ENCODE results near the gene TSC22D1.

Gene TSC22D1

DNA sequence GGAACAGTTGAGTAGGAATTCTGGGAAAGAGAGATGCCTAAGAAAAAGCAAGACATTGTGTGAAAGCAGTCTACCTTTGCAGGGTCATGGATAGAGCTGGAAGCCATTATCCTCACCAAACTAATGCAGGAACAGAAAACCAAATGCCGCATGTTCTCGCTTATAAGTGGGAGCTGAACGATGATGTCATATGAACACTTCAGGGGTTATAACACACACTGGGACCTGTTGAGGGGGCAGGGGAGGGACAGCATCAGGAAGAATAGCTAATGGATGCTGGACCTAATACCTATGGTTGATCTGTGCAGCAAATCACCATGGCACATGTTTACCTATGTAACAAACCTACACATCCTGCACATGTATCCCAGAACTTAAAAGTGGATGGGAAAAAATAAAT is 69.9 kb downstream of the TSC22D1 start:
- no peak overlapping the region for H3K4me3 ChIP-seq (ENCODE audit: low read length)
- TF ChIP-seq ZNF274 (IDR thresholded peaks at IDR 0.05; ENCODE audit: low read depth, low read length): no peak

- TF ChIP-seq ZNF274 (IDR thresholded peaks at IDR 0.05; ENCODE audit: low read depth, low read length): no peak
- no peak overlapping the region for H3K4me3 ChIP-seq (ENCODE audit: low read length)
Observed at GRCh38 chr13:44504116-44504515, 72.0 kb downstream of the TSC22D1 start.

DNA sequence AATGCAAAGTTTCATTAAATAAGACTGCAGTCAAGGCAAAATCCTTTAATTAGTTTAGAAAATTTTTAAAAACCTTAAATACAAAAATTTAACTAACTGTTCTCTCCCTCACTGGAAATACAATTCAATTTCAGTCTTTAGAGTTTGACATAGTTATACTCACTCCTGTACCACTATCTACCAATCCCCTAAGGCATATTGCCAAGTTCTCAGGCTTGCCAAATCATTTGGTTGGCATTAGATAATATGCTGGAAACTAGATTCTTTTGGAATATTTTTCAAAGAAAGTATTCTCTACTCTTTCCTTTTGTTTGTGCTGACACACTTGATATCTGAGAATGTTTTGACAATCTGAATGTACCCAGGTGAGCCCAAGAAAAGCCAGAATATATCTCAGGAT is 77.2 kb downstream of the TSC22D1 start:
- H3K4me3 ChIP-seq (ENCODE audit: low read length): no peak overlapping the region
- TF ChIP-seq ZNF274 (IDR thresholded peaks at IDR 0.05; ENCODE audit: low read depth, low read length): no peak

DNA sequence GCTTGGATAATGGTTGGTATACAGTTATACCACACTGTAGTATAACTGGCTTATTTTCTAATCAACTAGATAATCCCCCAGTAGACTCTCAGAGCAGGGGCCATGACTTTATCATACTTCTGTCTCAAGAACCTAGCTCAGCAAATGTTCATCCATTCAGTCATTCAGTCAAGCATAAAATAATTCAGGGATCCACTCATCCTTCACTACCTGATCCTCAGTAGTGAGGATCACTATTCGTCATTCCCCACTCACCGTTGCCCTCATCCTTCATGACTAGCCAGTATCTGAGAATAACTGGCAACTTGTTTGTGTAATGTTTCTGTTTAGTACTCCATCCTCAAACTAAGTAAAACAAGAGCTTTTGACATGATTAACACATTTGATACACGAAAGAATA is 77.6 kb downstream of the TSC22D1 start:
- no peak for TF ChIP-seq ZNF274 (IDR thresholded peaks at IDR 0.05; ENCODE audit: low read depth, low read length)
- H3K4me3 ChIP-seq (ENCODE audit: low read length): no peak overlapping the region

DNA sequence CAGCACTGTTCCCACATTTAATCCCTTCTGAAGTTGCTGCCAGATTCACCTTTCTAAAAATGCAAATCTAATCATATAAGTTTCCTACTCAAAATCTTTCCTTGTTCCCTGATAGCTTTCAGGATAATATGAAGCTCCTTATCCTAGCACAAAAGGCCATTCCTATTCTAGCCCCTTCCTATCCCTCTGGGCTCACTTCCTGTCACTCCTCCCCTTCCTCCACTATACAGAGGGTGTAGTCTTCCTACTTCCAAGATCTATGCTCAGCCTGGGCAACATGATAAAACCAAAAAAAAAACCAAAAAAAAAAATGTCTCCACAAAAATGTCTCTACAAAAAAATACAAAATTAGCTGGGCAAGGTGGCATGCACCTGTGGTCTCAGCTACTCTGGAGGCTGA is 78.3 kb downstream of the TSC22D1 start:
- H3K4me3 ChIP-seq (ENCODE audit: low read length): no peak overlapping the region
- TF ChIP-seq ZNF274 (IDR thresholded peaks at IDR 0.05; ENCODE audit: low read depth, low read length): no peak

DNA sequence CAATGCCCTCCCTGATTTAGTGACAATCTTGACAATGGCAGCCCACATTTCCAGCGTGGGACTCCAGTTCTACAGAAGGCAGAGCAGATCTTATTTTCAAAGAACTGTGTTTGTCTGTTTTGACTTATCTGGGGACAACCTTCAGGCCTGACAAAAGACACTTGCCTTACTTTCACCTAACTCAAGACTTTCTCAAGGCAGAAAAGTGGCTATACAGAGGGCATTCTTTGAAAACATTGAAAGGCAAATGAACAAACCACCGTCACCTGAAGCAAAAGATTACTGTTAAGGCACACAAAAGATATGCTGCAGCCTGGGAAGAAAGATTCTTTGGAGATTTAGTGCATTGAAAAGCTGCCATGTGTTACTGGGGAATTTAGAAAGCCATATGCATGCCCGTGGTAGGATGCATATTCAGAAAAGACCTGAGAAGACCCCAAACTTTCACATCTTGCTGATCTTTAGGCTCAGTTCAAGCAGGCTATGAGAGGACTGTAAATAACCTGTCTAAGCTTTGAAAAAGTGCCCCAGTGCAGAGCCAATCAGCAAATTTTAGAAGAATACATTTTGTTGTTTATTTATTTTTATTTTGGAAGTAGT is 82.8 kb downstream of the TSC22D1 start:
- no peak overlapping the region for H3K4me3 ChIP-seq (ENCODE audit: low read length)
- no peak for TF ChIP-seq ZNF274 (IDR thresholded peaks at IDR 0.05; ENCODE audit: low read depth, low read length)

DNA sequence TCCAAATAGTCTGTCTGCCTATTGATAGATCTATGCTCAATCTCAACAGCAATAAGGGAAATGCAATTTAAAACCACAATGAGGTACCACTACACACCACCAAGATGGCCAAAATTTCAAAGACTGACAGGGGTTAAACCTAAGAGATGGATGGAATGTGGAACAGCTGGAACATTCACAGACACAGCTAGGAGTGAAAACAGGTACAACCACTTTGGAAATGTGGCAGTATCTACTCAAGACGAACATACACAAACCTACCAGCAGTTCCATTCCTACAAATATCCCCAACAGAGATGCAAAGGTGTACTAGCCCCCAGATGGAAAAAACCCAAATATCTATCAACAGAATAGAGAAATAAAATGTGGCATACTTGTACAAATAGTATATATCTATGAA is 86.4 kb downstream of the TSC22D1 start:
- no peak overlapping the region for H3K4me3 ChIP-seq (ENCODE audit: low read length)
- TF ChIP-seq ZNF274 (IDR thresholded peaks at IDR 0.05; ENCODE audit: low read depth, low read length): no peak

GRCh38 chr13:44487989-44488388 is 88.1 kb downstream of the TSC22D1 start:
- no peak for TF ChIP-seq ZNF274 (IDR thresholded peaks at IDR 0.05; ENCODE audit: low read depth, low read length)
- H3K4me3 ChIP-seq (ENCODE audit: low read length): no peak overlapping the region

GRCh38 chr13:44484562-44485138 is 91.5 kb downstream of the TSC22D1 start:
- no peak for TF ChIP-seq ZNF274 (IDR thresholded peaks at IDR 0.05; ENCODE audit: low read depth, low read length)
- H3K4me3 ChIP-seq (ENCODE audit: low read length): no peak overlapping the region

- H3K4me3 ChIP-seq (ENCODE audit: low read length): no peak overlapping the region
- TF ChIP-seq ZNF274 (IDR thresholded peaks at IDR 0.05; ENCODE audit: low read depth, low read length): no peak
Observed at GRCh38 chr13:44474122-44474910, 101.8 kb downstream of the TSC22D1 start.

GRCh38 chr13:44471686-44472085 is 104.4 kb downstream of the TSC22D1 start:
- no peak for TF ChIP-seq ZNF274 (IDR thresholded peaks at IDR 0.05; ENCODE audit: low read depth, low read length)
- no peak overlapping the region for H3K4me3 ChIP-seq (ENCODE audit: low read length)

GRCh38 chr13:44470638-44471562 is 105.2 kb downstream of the TSC22D1 start:
- TF ChIP-seq ZNF274 (IDR thresholded peaks at IDR 0.05; ENCODE audit: low read depth, low read length): no peak
- no peak overlapping the region for H3K4me3 ChIP-seq (ENCODE audit: low read length)

DNA sequence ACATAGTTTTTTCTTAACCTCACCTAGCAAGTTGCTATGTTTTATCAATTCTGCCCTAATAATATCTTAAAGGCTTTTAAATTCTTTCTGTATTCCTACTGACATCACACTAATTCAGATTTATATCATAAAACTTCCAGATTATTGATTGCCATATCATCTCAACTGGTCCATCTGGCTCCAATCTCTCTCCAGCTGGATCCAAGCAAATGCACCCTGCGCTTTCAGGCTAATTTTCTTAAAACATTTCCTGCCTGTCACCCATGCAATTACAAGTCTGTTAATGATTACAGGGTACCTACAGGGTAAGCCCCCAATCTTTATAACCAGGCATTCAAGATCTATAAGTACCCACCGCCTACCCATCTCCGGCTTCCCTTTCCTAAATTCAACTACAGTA is 107.3 kb downstream of the TSC22D1 start:
- H3K4me3 ChIP-seq (ENCODE audit: low read length): no peak overlapping the region
- TF ChIP-seq ZNF274 (IDR thresholded peaks at IDR 0.05; ENCODE audit: low read depth, low read length): no peak

- H3K4me3 ChIP-seq (ENCODE audit: low read length): no peak overlapping the region
Observed at GRCh38 chr13:44465318-44465717, 110.8 kb downstream of the TSC22D1 start.

More at GRCh38 chr13:44465318-44465717, 110.8 kb downstream of the TSC22D1 start:
- TF ChIP-seq ZNF274 (IDR thresholded peaks at IDR 0.05; ENCODE audit: low read depth, low read length): no peak
